ENCODE measurements around the gene NAA20. TPM values are rescaled to one million over a fixed set of nuclear protein-coding genes. Genes with fewer than 3 reads are reported as not detected.

The NAA20 gene
- total and polyA plus RNA-seq, 4 donors = 26.8 to 75.6 (median 39.2) TPM

- no peak for DNase-seq (ENCODE audit: low spot score)
- H3K9me3 ChIP-seq (ENCODE audit: control insufficient read depth in 4 of 4, low read length in 3 of 4) = no peaks in the 10 kb centered on the region
- peaks cover 6 to 82% (median 66%) of the 10 kb centered on the region in 4 donors for H3K36me3 ChIP-seq (ENCODE audit: control insufficient read depth in 4 of 4, insufficient read depth in 3 of 4, low read depth in 1 of 4, low read length in 3 of 4)
- no peak overlapping the region for H3K9ac ChIP-seq (ENCODE audit: low read depth in 1 of 2, low read length in 2 of 2)
- H3K27ac ChIP-seq (ENCODE audit: low read depth in 1 of 2, low read length in 2 of 2) = no peak overlapping the region
- H3K4me1 ChIP-seq (ENCODE audit: control insufficient read depth in 4 of 4, insufficient read depth in 4 of 4, low read length in 3 of 4) = no peaks in the 10 kb centered on the region
- no peak overlapping the region for H3K4me3 ChIP-seq (ENCODE audit: low read depth in 1 of 3, low read length in 3 of 3)
- 92% methylated on average over 4 of the region's 4 CpGs for WGBS
- no peaks in the 10 kb centered on the region for H3K27me3 ChIP-seq (ENCODE audit: control insufficient read depth in 4 of 4, insufficient read depth in 4 of 4, low read length in 3 of 4)
- TF ChIP-seq NR2F2 (IDR thresholded peaks at IDR 0.05) (no peak), YY1 (IDR thresholded peaks at IDR 0.05) (no peak), RAD21 (IDR thresholded peaks at IDR 0.05) (no peak), SP1 (IDR thresholded peaks at IDR 0.05) (no peak), JUND (IDR thresholded peaks at IDR 0.05) (no peak), GABPA (IDR thresholded peaks at IDR 0.05 in 1 of 2, conservative IDR thresholded peaks at IDR 0.05 in 1 of 2) (no peak), EGR1 (IDR thresholded peaks at IDR 0.05; ENCODE audit: low read depth in 2 of 2) (no peak), REST (IDR thresholded peaks at IDR 0.05) (no peak), FOXA1 (IDR thresholded peaks at IDR 0.05) (no peak), HNF4G (IDR thresholded peaks at IDR 0.05) (no peak), RXRA (IDR thresholded peaks at IDR 0.05) (no peak), ZBTB33 (IDR thresholded peaks at IDR 0.05) (no peak), CTCF (IDR thresholded peaks at IDR 0.05; ENCODE audit: low read depth, low read length, missing input control) (no peak), MAX (IDR thresholded peaks at IDR 0.05) (no peak), FOXA2 (IDR thresholded peaks at IDR 0.05) (no peak), ATF3 (IDR thresholded peaks at IDR 0.05) (no peak)
Measured at GRCh38 chr20:20034486-20034885, 17.3 kb downstream of the NAA20 start.

- H3K9ac ChIP-seq (ENCODE audit: low read depth in 1 of 2, low read length in 2 of 2) = no peak overlapping the region
- no peak overlapping the region for H3K4me3 ChIP-seq (ENCODE audit: low read depth in 1 of 3, low read length in 3 of 3)
- H3K27me3 ChIP-seq (ENCODE audit: control insufficient read depth in 4 of 4, insufficient read depth in 4 of 4, low read length in 3 of 4) = no peaks in the 10 kb centered on the region
- no peaks in the 10 kb centered on the region for H3K4me1 ChIP-seq (ENCODE audit: control insufficient read depth in 4 of 4, insufficient read depth in 4 of 4, low read length in 3 of 4)
- H3K9me3 ChIP-seq (ENCODE audit: control insufficient read depth in 4 of 4, low read length in 3 of 4) = no peaks in the 10 kb centered on the region
- H3K27ac ChIP-seq (ENCODE audit: low read depth in 1 of 2, low read length in 2 of 2) = no peak overlapping the region
- no peak for DNase-seq (ENCODE audit: low spot score)
- 97% methylated on average over 3 of the region's 3 CpGs for WGBS
- peaks cover 13 to 97% (median 84%) of the 10 kb centered on the region in 4 donors for H3K36me3 ChIP-seq (ENCODE audit: control insufficient read depth in 4 of 4, insufficient read depth in 3 of 4, low read depth in 1 of 4, low read length in 3 of 4)
- no peak for TF ChIP-seq REST (IDR thresholded peaks at IDR 0.05)
- TF ChIP-seq HNF4A (conservative IDR thresholded peaks at IDR 0.05) = no peak
- no peak for TF ChIP-seq CTCF (IDR thresholded peaks at IDR 0.05; ENCODE audit: low read depth, low read length, missing input control)
- TF ChIP-seq HNF4G (IDR thresholded peaks at IDR 0.05) = no peak
- no peak for TF ChIP-seq ATF3 (IDR thresholded peaks at IDR 0.05)
- no peak for TF ChIP-seq FOXA1 (IDR thresholded peaks at IDR 0.05)
- no peak for TF ChIP-seq FOXA2 (IDR thresholded peaks at IDR 0.05)
Measured at GRCh38 chr20:20036756-20037155, 19.6 kb downstream of the NAA20 start.

All from liver (tissue), 9 donors.